Endodermal cell (in vitro differentiated cells): ENCODE measurements around the gene METTL22. TPM values are rescaled to one million over a fixed set of nuclear protein-coding genes. Genes with fewer than 3 reads are reported as not detected.

Experiments
- DNase-seq: peaks from one replicate; pipeline ENCODE4 v3.0.0-alpha.2; 2017
- H3K27ac ChIP-seq: 2 replicates; pipeline ENCODE4 v1.5.1; 2013; ENCODE audit warnings: mild to moderate bottlenecking, low read depth, low read length, moderate library complexity
- H3K27me3 ChIP-seq: 2 replicates; pipeline ENCODE4 v1.6.1; 2013; ENCODE audit warnings: mild to moderate bottlenecking, low read length, moderate library complexity; ENCODE audit not compliant: insufficient read depth, control insufficient read depth, poor library complexity, severe bottlenecking
- H3K36me3 ChIP-seq: 2 replicates; pipeline ENCODE4 v1.7.0; 2013; ENCODE audit warnings: mild to moderate bottlenecking, low read length, moderate library complexity; ENCODE audit not compliant: control insufficient read depth, insufficient read depth
- H3K4me1 ChIP-seq: one replicate; pipeline ENCODE4 v1.7.0; 2013; ENCODE audit warnings: low read length; ENCODE audit not compliant: control insufficient read depth, insufficient read depth
- H3K4me3 ChIP-seq: 2 replicates; pipeline ENCODE4 v1.5.1; 2013; ENCODE audit warnings: mild to moderate bottlenecking, low read length, moderate library complexity
- H3K9ac ChIP-seq: 2 replicates; pipeline ENCODE4 v1.6.1; 2013; ENCODE audit warnings: mild to moderate bottlenecking, low read length, moderate library complexity; ENCODE audit not compliant: poor library complexity, severe bottlenecking; ENCODE audit errors: extremely low read depth
- H3K9me3 ChIP-seq: 2 replicates; pipeline ENCODE4 v1.6.1; 2013; ENCODE audit warnings: mild to moderate bottlenecking, low read length, moderate library complexity; ENCODE audit not compliant: control insufficient read depth
- H3K27ac Mint-ChIP-seq: 2 replicates; pipeline ENCODE4 v1.8.0; 2020; ENCODE audit warnings: mixed read lengths
- H3K27me3 Mint-ChIP-seq: 2 replicates; pipeline ENCODE4 v1.8.0; 2021; ENCODE audit warnings: mild to moderate bottlenecking, mixed read lengths; ENCODE audit not compliant: insufficient read depth
- H3K36me3 Mint-ChIP-seq: 2 replicates; pipeline ENCODE4 v1.8.0; 2020; ENCODE audit warnings: low read depth, mixed read lengths
- H3K4me1 Mint-ChIP-seq: 2 replicates; pipeline ENCODE4 v1.8.0; 2020; ENCODE audit warnings: mixed read lengths
- H3K4me3 Mint-ChIP-seq: 2 replicates; pipeline ENCODE4 v1.8.0; 2020; ENCODE audit warnings: mild to moderate bottlenecking, moderate library complexity, mixed read lengths
- H3K9me3 Mint-ChIP-seq: 2 replicates; pipeline ENCODE4 v1.8.0; 2020; ENCODE audit warnings: mild to moderate bottlenecking, mixed read lengths
- CTCF ChIP-seq: fragments of 200-600 bp; sonication (generic); conservative IDR thresholded peaks from 2 replicates; pipeline ENCODE4 v1.5.0; 2021; ENCODE audit warnings: antibody characterized with exemption, mild to moderate bottlenecking
- WGBS, 2 experiments: methylation state at CpG; one replicate each; pipeline versions ENCODE4 v1.1.5 to v1.1.7; 2013; ENCODE audit warnings: missing lambda C conversion rate in 2 of 2, mixed read lengths in 1 of 2; ENCODE audit not compliant: insufficient coverage in 1 of 2, insufficient read length in 1 of 2; 5-methylcytosine and 5-hydroxymethylcytosine counted together
- total RNA-seq, 2 donors: library from RNA; stranded (reverse); fragmentation: NEBNext Ultra II Directional in 1 of 2; extraction: Animal tissue kit (Norgen Biotek cat#: 25700) in 1 of 2; gene quantifications; 2 replicates in 1 of 2; 3 replicates in 1 of 2; pipeline ENCODE4 v1.2.1, GENCODE V29; 2021

Gene METTL22
- total RNA-seq, 2 donors from 2014 or later: 55.1 to 70.5 TPM

- peaks cover 33% of the 10 kb centered on the region for H3K27me3 Mint-ChIP-seq
- 94 to 97% methylated on average over 4 to 6 of the region's 7 CpGs for WGBS, 2 experiments
- peaks cover 2% of the 10 kb centered on the region for H3K36me3 Mint-ChIP-seq
- H3K4me3 ChIP-seq: no peak overlapping the region
- no peak for DNase-seq
- H3K9ac ChIP-seq: no peak overlapping the region
- H3K4me3 Mint-ChIP-seq: no peak overlapping the region
- no peak overlapping the region for H3K27ac Mint-ChIP-seq
- H3K4me1 ChIP-seq: peaks cover 7% of the 10 kb centered on the region
- no peaks in the 10 kb centered on the region for H3K36me3 ChIP-seq
- peaks cover 9% of the 10 kb centered on the region for H3K9me3 ChIP-seq
- peaks cover 28% of the 10 kb centered on the region for H3K27me3 ChIP-seq
- peaks cover 6% of the 10 kb centered on the region for H3K9me3 Mint-ChIP-seq
- no peak for TF ChIP-seq CTCF
- peaks cover 19% of the 10 kb centered on the region for H3K4me1 Mint-ChIP-seq
- no peak overlapping the region for H3K27ac ChIP-seq
These were observed 56.8 kb downstream of the METTL22 start for GRCh38 chr16:8678068-8678927.

DNA sequence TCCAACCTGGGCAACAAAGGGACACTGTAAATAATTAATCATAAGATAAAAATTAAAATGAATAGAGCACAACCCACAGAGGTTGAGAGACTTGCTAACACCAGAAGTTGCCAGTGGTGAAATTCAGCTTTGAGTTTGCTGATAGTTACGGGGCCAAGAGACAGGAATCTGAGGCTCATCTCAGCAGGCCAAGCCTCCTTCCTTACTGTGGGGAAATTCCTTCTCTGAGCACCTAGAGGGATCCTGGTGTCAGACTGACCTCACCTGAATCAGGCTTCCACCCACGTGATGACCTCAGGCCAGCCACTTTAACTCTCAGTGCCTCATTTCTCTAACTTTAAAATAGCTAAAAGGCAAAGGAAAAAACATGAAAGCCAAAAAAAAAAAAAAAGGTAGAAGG is 57.7 kb downstream of the METTL22 start:
- H3K27me3 Mint-ChIP-seq: peaks cover 30% of the 10 kb centered on the region
- H3K36me3 Mint-ChIP-seq: peaks cover 2% of the 10 kb centered on the region
- DNase-seq: no peak
- H3K36me3 ChIP-seq: no peaks in the 10 kb centered on the region
- no peak overlapping the region for H3K9ac ChIP-seq
- WGBS, 2 experiments: 69 to 100% methylated on average over 1 to 2 of the region's 2 CpGs
- peaks cover 9% of the 10 kb centered on the region for H3K9me3 ChIP-seq
- no peak for TF ChIP-seq CTCF
- H3K4me3 Mint-ChIP-seq: no peak overlapping the region
- H3K4me1 Mint-ChIP-seq: peaks cover 13% of the 10 kb centered on the region
- peaks cover 7% of the 10 kb centered on the region for H3K4me1 ChIP-seq
- no peak overlapping the region for H3K4me3 ChIP-seq
- no peak overlapping the region for H3K27ac ChIP-seq
- H3K9me3 Mint-ChIP-seq: peaks cover 6% of the 10 kb centered on the region
- no peak overlapping the region for H3K27ac Mint-ChIP-seq
- H3K27me3 ChIP-seq: peaks cover 28% of the 10 kb centered on the region

DNA sequence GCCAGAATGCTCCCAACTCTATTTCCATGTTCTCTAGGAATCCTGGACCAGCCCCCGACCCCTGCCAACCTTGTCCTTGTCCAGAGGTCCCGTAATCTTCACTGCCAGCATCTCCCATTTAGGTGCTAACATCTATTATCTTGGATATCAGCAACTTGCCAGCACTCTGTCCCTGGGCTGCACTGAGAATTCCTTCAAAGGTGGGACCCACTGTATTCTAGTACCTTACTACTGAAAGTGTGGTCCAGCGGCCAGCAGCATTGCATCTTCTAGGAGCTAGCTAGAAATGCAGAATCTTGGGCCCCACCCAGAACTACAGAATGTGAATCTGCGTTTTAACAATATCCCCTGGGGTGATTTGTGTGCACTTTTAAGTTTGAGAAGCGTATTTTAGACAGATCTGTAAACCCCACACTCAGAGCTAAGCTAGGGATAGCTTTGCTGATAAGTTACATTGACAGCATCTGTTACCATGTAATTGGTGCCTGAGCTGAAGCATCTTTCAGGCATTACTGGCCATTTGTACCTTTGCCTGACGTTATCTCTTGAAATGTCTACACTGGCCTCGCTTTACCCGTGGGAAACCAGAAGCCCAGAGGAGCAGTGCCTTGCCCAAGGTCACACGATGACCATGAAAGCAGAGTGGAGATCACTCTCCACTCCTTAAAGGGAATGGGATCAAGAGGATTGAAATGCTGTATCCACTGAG is 61.2 kb downstream of the METTL22 start:
- Mint-ChIP-seq H3K4me1 (peaks cover 21% of the 10 kb centered on the region), H3K9me3 (peaks cover 6% of the 10 kb centered on the region), H3K4me3 (no peak overlapping the region), H3K36me3 (peaks cover 5% of the 10 kb centered on the region), H3K27me3 (peaks cover 4% of the 10 kb centered on the region), H3K27ac (no peak overlapping the region)
- TF ChIP-seq CTCF: no peak
- H3K4me1 ChIP-seq: peaks cover 16% of the 10 kb centered on the region
- DNase-seq: no peak
- H3K27me3 ChIP-seq: no peaks in the 10 kb centered on the region
- no peak overlapping the region for H3K27ac ChIP-seq
- no peaks in the 10 kb centered on the region for H3K36me3 ChIP-seq
- no peak overlapping the region for H3K4me3 ChIP-seq
- WGBS, 2 experiments: 83 to 86% methylated on average over 9 of the region's 9 CpGs
- H3K9ac ChIP-seq: no peak overlapping the region
- H3K9me3 ChIP-seq: peaks cover 9% of the 10 kb centered on the region
